Stimulated activated CD4-positive, alpha-beta T cell treated with anti-CD3 and anti-CD28 coated beads, Interleukin-4, amount 100 ng/mL, for 48 hours (primary cell): Measurements from ENCODE around the gene ACTA2.

Source experiments
- DNase-seq, 2 donors: peaks; one replicate each; pipeline ENCODE4 v3.0.0-alpha.2; 2020; ENCODE audit warnings: low read depth in 2 of 2

ACTA2 gene

GRCh38 chr10:88981435-88981834 is 28.9 kb upstream of the ACTA2 start:
- no peak for DNase-seq

- DNase-seq: no peak
These were observed 28.2 kb upstream of the ACTA2 start for GRCh38 chr10:88980800-88981199.

- no peak for DNase-seq
These were observed 27.7 kb upstream of the ACTA2 start for GRCh38 chr10:88980247-88980646.

GRCh38 chr10:88979603-88980002 is 27.0 kb upstream of the ACTA2 start:
- DNase-seq: no peak

GRCh38 chr10:88979153-88979562 is 26.6 kb upstream of the ACTA2 start:
- DNase-seq: no peak

GRCh38 chr10:88978463-88978862 is 25.9 kb upstream of the ACTA2 start:
- no peak for DNase-seq

GRCh38 chr10:88975377-88975720 is 22.8 kb upstream of the ACTA2 start:
- no peak for DNase-seq

- no peak for DNase-seq
These were observed 22.1 kb upstream of the ACTA2 start for GRCh38 chr10:88974446-88975376.

- DNase-seq: no peak
These were observed 21.4 kb upstream of the ACTA2 start for GRCh38 chr10:88974012-88974411.

GRCh38 chr10:88971221-88972061 is 18.9 kb upstream of the ACTA2 start:
- no peak for DNase-seq

- DNase-seq: no peak
These were observed 15.8 kb upstream of the ACTA2 start for GRCh38 chr10:88968391-88968790.

- DNase-seq: no peak
These were observed 14.2 kb upstream of the ACTA2 start for GRCh38 chr10:88966797-88967196.

- DNase-seq: no peak
These were observed 12.4 kb upstream of the ACTA2 start for GRCh38 chr10:88964869-88965415.

- DNase-seq: no peak
These were observed 11.8 kb upstream of the ACTA2 start for GRCh38 chr10:88964360-88964759.

- DNase-seq: no peak
These were observed 10.7 kb upstream of the ACTA2 start for GRCh38 chr10:88963318-88963717.

GRCh38 chr10:88962336-88962735 is 9.8 kb upstream of the ACTA2 start:
- no peak for DNase-seq

GRCh38 chr10:88961266-88961665 is 8.7 kb upstream of the ACTA2 start:
- DNase-seq: no peak

- no peak for DNase-seq
These were observed 8.2 kb upstream of the ACTA2 start for GRCh38 chr10:88960802-88961201.

GRCh38 chr10:88958721-88959120 is 6.1 kb upstream of the ACTA2 start:
- no peak for DNase-seq

- no peak for DNase-seq
These were observed 4.8 kb upstream of the ACTA2 start for GRCh38 chr10:88957381-88957780.

- no peak for DNase-seq
These were observed 2.0 kb upstream of the ACTA2 start for GRCh38 chr10:88954458-88955083.

GRCh38 chr10:88953662-88954061 is 1.1 kb upstream of the ACTA2 start:
- no peak for DNase-seq
